ELF-1 (cell line): ENCODE data around the gene CHRNE.
A peak's percentile ranks its signal among the peaks of the same experiment; 100 is the strongest.
"Not testable (repeated sequence)": the region's sequence is repeated elsewhere in the genome, so short reads cannot be mapped to it uniquely, and the experiment has no call there.

ENCODE experiments used
- DNase-seq: peaks from one replicate; pipeline ENCODE4 v3.0.0-alpha.2; 2016; ENCODE audit warnings: low read depth, low spot score

The CHRNE gene

DNA sequence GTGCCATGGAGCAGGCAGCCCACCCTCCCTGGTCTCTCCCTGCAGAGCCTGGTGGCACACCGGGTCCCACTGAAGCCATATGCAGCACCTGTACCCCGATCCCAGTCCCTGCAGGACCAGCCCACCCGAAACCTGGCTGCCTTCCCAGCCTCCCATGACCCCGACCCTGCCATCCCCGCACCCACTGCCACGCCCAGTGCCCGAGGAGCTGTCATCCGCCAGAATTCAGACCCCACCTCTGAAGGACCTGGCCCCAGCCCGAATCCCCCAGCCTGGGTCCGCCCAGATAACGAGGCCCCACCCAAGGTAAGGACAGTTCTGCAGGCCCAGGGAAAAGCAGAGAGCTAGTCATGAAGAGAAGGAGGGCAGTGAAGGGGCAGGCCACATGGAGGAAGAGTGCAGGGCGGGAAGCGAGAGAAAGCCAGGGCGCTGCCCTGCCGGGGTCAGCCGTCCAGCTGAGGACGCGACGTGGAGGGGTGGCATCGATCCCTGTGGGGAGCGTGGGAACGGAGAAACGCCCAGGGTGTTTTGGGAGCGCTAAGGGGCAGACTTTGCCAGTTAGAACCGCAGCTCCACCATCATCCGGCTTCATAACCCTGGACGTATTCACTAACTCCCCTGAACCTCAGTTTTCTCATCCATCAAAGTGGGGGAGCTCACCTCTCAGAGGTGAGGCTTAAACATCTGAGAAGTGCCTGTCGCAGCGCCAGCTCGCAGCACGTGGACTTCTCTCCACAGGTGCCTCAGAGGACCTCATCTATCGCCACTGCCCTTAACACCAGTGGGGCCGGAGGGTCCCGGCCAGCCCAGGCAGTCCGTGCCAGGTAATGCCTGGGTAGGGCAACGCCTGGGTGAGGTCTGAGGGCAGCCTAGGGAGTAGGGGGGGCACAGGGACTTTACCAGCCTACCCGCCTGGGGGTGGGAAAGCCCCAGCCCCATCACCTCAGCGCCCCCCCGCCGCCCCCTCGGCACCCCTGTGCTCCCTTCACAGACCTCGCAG, 11.2 kb downstream of the CHRNE start:
- no peak for DNase-seq

DNA sequence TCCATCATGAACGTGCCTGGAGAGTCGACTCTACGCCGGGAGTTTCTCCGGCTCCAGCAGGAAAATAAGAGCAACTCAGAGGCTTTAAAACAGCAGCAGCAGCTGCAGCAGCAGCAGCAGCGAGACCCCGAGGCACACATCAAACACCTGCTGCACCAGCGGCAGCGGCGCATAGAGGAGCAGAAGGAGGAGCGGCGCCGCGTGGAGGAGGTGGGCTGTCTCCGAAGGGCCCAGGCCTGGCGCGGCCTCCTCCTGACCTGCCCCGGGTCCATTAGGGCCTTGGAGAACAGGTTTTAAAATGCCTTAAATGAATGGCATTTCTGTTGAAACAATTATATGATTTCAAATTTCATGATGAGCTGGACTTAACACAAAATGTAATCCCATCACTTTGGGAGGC, 15.3 kb downstream of the CHRNE start:
- DNase-seq, result no peak

- no peak for DNase-seq
These were observed 16.1 kb downstream of the CHRNE start for GRCh38 chr17:4886830-4887229.

DNA sequence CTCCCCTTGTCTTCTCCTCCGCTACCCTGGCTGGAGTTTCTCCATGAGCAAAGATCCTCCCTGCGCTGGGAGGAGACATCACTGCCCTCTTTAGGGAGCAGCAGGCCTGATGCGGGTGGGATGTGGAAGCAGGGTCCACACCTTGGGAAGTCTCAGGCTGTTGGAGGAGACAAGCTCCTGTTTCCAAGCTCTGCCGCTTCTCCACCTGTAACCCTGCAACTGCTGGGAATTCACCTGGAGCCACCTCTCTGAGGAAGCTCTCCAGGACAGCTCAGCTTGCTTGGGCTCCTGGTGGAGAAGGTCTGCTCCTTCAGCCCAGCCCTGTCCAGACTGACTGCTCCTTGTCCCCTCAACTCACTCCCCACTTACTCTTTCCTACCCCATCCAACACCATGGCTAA, 18.4 kb downstream of the CHRNE start:
- no peak for DNase-seq

- peak; percentile 87 for DNase-seq
These were observed 20.9 kb downstream of the CHRNE start for GRCh38 chr17:4881761-4882555.

- no peak for DNase-seq
These were observed 22.0 kb downstream of the CHRNE start for GRCh38 chr17:4880857-4881256.

DNA sequence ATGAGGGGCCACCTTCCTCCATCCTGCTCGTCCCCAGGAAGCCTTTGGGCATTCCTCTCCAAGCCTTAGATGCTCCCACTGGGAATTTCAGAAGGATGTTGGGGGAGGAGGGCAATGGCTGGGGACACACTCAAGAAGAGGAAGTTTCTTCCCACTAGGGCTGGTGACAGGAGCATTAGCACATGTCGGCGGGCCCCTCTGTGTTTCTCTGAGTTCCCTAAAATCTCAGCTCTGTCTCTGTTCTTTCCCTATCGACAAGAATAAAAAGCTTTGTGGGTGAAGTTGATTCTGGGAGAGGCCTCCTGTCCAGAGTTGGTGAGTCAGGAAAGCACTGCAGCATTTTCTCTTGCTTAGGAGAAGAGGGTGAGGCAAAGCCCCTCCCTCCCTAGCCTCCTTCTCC, 23.3 kb downstream of the CHRNE start:
- DNase-seq, result no peak

DNA sequence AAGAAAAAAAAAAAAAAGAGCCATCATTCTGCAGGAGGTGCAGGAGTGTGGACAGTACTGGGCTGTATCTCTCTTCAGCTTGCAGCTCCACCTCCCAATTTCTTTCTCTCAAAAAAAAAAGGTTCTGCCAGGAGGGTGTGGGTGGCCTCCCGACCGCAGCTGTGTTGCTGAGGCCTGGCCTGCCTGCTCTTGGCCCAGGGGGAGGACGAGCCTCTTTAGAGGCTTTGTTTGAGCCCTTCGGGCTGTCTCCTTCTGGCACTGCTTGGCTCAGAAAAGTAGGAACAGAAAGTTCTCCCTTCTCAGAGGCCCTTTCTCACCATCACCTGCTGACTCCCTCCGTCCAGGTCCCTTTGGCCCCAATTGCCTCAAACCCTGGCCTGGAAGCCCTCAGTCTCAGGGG, 25.8 kb downstream of the CHRNE start:
- DNase-seq, result no peak

- peak; percentile 24 for DNase-seq
These were observed 30.1 kb downstream of the CHRNE start for GRCh38 chr17:4872786-4873185.

DNA sequence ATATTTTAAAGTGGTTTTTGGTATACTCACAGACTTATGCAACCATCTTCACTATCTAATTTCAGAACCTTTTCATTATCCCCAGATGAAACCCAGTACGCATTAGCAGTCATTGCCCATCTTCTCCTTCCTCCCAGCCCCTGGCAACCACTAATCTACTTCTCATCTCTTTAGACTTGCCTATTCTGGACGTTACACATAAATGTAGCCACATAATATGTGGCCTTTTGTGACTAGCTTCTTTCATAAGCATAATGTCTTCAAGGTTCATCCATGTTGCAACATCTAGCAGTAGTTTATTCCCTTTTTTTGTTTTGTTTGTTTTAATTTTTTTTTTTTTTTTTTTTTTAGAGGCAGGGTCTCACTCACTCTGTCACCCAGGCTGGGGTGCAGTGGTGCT, 32.0 kb downstream of the CHRNE start:
- no peak for DNase-seq

DNA sequence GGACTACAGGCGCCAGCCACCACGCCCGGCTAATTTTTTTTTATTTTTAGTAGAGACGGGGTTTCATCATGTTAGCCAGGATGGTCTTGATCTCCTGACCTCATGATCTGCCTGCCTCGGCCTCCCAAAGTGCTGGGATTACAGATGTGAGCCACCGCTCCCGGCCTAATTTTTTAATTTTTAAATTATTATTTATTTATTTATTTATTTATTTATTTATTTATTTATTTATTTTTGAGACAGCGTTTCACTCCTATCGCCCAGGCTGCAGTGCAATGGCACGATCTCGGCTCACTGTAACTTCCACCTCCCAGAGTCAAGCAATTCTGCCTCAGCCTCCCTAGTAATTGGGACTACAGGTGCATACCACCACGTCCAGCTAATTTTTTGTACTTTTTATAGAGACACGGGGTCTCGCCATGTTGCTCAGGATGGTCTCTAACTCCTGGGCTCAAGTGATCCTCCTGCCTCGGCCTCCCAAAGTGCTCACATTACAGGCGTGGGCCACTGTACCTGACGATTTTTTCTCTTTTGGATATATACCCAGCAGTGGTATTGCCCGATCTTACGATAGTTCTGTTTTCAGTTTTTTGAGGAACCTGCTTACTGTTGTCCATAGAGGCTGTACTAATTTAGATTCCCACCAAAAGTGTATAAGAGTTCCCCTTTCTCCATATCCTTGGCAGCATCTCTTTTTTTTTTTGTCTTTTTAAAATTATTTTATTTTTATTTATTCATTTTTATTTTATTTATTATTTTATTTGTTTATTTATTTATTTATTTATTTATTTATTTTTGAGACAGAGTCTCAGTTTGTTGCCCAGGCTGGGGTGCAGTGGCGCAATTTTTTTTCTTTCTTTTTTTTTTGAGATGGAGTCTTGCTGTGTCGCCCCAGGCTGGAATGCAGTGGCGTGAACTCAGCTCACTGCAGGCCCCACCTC, 33.6 kb downstream of the CHRNE start:
- DNase-seq, result not testable (repeated sequence)

- not testable (repeated sequence) for DNase-seq
These were observed 35.4 kb downstream of the CHRNE start for GRCh38 chr17:4867535-4867934.

DNA sequence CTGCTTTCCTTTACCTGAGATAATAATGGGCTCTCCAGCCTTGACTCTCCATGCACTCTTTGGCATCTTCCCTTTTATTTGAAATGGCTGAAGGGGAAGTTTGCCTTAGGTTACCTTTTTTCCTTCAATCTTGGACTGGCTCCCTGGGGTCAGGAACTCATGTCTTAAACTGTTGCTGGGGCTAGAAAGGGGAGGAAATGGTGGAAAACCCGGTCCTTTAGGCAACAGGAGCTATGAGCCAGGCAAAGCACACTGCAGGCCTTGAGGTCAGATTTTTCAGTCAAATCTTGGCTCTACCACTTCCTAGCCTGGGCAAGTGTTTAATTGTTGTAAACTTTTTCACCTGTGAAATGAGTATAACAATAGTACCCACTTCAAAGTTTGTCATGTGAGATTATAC, 39.6 kb downstream of the CHRNE start:
- no peak for DNase-seq

DNA sequence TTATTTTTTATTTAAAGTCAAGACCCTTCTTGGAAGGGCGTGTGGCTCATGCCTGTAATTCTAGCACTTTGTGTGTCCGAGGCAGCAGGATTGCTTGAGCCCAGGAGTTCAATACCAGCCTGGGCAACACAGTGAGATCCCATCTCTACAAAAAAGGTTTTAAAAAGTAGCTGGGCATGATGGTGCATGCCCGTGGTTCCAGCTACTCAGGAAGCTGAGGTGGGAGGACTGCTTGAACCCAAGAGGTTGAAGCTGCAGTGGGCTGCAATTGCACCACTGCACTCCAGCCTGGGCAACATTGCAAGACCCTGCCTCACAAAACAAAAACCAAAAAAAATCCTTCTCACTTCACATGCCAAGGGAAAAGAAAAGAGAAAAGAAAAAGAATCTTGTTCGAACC, 40.2 kb downstream of the CHRNE start:
- DNase-seq, result no peak

- DNase-seq, result no peak
These were observed 41.8 kb downstream of the CHRNE start for GRCh38 chr17:4861052-4861451.

GRCh38 chr17:4860651-4861050, 42.2 kb downstream of the CHRNE start:
- no peak for DNase-seq

DNA sequence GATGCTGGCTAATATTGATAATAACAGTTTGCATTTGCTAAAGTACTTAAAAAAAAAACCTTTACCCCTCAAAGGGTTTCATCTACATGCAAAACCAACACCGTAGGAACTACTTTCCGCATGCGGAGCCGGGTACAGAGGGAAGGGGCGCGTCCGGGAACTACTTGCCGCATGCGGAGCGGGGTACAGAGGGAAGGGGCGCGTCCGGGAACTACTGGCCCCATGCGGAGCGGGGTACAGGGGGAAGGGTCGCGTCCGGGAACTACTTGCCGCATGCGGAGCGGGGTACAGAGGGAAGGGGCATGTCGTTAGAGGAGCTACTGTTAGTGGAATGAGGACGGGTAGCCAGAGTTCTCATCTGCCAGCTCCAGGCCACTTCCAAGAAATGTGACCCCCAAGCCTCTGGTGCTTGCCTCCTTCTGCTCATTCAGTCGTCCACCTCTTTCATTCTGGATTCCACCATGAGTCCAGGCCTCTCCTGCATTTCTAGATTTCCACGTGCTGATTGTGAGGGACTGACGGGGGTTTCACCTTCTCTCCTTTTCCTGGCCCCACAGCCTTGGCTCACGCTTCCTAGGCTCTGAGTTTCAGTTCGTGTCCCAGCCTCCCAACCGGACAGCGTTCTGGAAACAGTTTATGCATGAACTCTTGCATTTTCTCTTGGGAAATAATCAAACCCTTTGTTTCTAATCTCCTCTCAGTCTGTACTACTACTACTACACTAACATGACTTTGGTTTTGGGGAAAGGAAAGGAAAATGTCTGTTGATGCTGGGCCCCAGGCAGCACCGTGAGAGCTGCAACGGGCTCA, 42.9 kb downstream of the CHRNE start:
- no peak for DNase-seq

DNA sequence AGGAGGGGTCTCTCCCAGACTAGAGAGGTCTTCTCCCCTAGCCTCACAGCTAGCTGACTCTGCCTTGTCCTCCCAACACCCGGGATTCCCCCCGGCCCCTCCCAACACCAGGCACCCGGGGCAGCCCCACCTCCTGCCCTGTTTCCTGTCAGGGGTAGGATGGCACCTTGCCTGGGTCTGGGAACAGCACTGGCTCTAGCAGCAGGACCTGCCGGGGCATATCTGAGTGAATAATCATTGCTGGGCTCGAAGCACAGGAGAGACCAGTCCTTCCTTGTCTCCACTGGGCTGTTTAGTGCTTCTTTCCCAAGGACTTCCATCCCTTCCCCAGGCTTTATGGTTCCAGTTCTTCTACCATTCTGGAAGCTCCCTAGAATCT, 44.0 kb downstream of the CHRNE start:
- peak; percentile 54 for DNase-seq

- peak; percentile 59 for DNase-seq
These were observed 44.6 kb downstream of the CHRNE start for GRCh38 chr17:4858068-4858881.

GRCh38 chr17:4857347-4857746, 45.6 kb downstream of the CHRNE start:
- DNase-seq, result peak; percentile 42
